ENCODE data around the gene UACA. TPM values are rescaled to one million over a fixed set of nuclear protein-coding genes. Genes with fewer than 3 reads are reported as not detected.

Gene UACA
- total and polyA plus RNA-seq, 3 donors from 2014 or later, result 10.2 to 65.1 (median 56.9) TPM

DNA sequence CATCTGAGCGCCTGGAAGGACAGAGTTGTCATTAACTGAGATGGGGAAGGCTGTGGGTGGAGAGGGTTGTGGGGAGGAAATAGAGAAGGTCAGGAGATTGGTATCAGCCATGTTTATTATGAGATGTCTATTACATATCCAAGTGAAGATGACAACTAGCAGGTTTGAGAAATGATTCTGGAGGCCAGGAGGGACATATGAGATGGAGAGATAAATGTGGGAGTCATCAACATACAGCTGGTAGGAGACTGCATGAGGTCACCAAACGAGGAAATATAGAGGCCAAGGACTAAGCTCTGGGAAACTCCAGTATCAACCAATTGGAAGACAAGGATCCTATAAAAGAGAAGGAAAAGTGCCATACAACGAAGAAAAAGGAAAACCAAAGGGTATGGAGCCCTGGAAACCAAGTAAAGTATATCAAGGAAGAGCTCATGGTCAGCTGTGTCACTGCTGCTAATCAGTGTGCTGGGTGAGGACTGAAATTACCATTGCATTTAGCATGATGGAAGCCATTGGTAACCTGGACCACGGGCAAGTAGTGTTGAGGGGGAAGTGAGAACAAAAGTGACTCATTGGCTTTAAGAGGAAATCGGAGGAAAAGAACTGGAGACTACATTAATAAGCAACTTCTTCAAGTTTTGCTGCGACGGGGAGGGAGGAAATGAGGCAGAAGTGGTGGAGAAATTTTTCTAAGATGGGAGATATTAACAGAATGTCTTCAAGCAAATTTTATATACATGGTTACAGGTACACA is 14.0 kb upstream of the UACA start:
- Histone ChIP-seq H3K4me1 (no peaks in the 10 kb centered on the region), H3K9me3 (no peaks in the 10 kb centered on the region), H3K36me3 (ENCODE audit: low read depth, missing control alignments) (no peaks in the 10 kb centered on the region), H3K27ac (no peak overlapping the region), H3K27me3 (no peaks in the 10 kb centered on the region), H3K4me3 (no peak overlapping the region)
- no peak for TF ChIP-seq POLR2A (IDR thresholded peaks at IDR 0.05)
- TF ChIP-seq, protein P1, sequence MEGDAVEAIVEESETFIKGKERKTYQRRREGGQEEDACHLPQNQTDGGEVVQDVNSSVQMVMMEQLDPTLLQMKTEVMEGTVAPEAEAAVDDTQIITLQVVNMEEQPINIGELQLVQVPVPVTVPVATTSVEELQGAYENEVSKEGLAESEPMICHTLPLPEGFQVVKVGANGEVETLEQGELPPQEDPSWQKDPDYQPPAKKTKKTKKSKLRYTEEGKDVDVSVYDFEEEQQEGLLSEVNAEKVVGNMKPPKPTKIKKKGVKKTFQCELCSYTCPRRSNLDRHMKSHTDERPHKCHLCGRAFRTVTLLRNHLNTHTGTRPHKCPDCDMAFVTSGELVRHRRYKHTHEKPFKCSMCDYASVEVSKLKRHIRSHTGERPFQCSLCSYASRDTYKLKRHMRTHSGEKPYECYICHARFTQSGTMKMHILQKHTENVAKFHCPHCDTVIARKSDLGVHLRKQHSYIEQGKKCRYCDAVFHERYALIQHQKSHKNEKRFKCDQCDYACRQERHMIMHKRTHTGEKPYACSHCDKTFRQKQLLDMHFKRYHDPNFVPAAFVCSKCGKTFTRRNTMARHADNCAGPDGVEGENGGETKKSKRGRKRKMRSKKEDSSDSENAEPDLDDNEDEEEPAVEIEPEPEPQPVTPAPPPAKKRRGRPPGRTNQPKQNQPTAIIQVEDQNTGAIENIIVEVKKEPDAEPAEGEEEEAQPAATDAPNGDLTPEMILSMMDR (IDR thresholded peaks at IDR 0.05), result no peak
- no peak for DNase-seq
- WGBS, 2 donors, result 83 to 87% methylated on average over 7 of the region's 7 CpGs
- intact Hi-C loops (cut with DNase I; ENCODE audit: low total_unique reads), result no loop called here

DNA sequence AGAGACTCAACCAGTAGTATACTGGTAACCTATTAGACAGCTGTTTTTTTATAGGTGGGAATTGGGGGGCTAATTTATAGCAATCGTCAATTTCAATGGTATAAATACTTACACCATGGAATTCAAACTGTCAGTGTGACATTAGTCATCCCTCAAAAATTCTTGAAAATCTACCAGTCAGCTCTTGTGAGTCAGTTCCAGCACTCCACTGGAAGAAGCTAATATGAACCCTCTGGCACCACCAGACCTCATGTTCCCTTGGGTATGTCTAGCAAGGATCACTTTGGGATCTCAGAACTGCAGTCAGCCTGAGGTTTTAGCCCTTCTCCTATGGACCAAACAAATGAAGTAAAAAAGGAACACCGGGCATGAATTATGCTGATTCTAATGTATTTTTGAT is 11.8 kb upstream of the UACA start:
- H3K36me3 ChIP-seq (ENCODE audit: low read depth, missing control alignments), result no peaks in the 10 kb centered on the region
- H3K4me3 ChIP-seq, result no peak overlapping the region
- no peaks in the 10 kb centered on the region for H3K27me3 ChIP-seq
- H3K27ac ChIP-seq, result no peak overlapping the region
- DNase-seq, result no peak
- intact Hi-C loops (cut with DNase I; ENCODE audit: low total_unique reads), result no loop called here
- no peaks in the 10 kb centered on the region for H3K9me3 ChIP-seq
- 92% methylated on average over 2 of the region's 2 CpGs for WGBS, 2 donors
- TF ChIP-seq, protein P1 (IDR thresholded peaks at IDR 0.05), result no peak
- no peak for TF ChIP-seq POLR2A (IDR thresholded peaks at IDR 0.05)
- H3K4me1 ChIP-seq, result no peaks in the 10 kb centered on the region

DNA sequence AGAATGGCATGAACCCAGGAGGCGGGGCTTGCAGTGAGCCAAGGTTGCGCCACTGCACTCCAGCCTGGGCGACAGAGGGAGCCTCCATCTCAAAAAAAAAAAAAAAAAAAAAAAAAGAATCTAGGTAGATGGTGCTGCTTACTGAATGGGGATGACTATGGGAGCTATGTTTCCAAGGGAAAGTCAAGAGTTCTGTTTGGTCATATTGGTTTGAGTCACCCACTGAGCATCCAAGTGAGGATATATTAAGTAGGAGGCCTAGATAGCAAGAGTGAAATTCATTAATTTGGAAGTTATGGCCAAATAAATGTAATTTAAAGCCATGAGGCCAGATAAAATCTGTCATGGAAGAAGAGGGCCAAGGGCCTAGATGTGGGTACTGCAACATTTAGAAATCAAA is 9.0 kb upstream of the UACA start:
- Histone ChIP-seq H3K4me1 (no peaks in the 10 kb centered on the region), H3K36me3 (ENCODE audit: low read depth, missing control alignments) (no peaks in the 10 kb centered on the region), H3K4me3 (no peak overlapping the region), H3K9me3 (no peaks in the 10 kb centered on the region), H3K27ac (no peak overlapping the region), H3K27me3 (no peaks in the 10 kb centered on the region)
- WGBS, 2 donors, result 94% methylated on average over 3 of the region's 3 CpGs
- no peak for DNase-seq
- TF ChIP-seq, protein P1 (IDR thresholded peaks at IDR 0.05), result no peak
- no peak for TF ChIP-seq POLR2A (IDR thresholded peaks at IDR 0.05)
- intact Hi-C loops (cut with DNase I; ENCODE audit: low total_unique reads), result no loop called here

DNA sequence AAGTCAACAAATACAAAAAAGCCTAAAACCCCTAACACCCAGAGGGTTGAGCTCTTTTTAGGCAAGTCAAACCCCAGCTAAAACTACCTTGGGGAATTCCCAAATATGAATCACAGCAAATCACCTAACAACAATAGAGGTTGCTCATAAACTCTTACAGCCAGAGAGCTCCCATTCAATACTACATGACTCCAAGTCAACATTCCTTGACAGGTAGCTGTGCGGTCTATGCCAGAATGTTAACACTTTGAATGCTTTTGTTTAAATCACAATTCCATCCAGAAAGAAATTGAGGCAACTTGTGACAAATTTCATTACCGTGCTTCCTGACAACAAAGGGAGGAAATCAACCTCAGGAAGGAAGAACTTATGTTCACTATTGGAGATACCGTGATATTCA is 7.5 kb upstream of the UACA start:
- Histone ChIP-seq H3K27ac (no peak overlapping the region), H3K4me3 (no peak overlapping the region), H3K4me1 (no peaks in the 10 kb centered on the region), H3K36me3 (ENCODE audit: low read depth, missing control alignments) (no peaks in the 10 kb centered on the region), H3K27me3 (no peaks in the 10 kb centered on the region), H3K9me3 (no peaks in the 10 kb centered on the region)
- WGBS, 2 donors, result 72 to 81% methylated on average over 3 of the region's 3 CpGs
- intact Hi-C loops (cut with DNase I; ENCODE audit: low total_unique reads), result no loop called here
- TF ChIP-seq, protein P1 (IDR thresholded peaks at IDR 0.05), result no peak
- TF ChIP-seq POLR2A (IDR thresholded peaks at IDR 0.05), result no peak
- no peak for DNase-seq
